Measurements from ENCODE around the gene KTN1. TPM values are rescaled to one million over a fixed set of nuclear protein-coding genes. Genes with fewer than 3 reads are reported as not detected.

The KTN1 gene
- total RNA-seq, 1 donor, result 75.0 TPM

DNA sequence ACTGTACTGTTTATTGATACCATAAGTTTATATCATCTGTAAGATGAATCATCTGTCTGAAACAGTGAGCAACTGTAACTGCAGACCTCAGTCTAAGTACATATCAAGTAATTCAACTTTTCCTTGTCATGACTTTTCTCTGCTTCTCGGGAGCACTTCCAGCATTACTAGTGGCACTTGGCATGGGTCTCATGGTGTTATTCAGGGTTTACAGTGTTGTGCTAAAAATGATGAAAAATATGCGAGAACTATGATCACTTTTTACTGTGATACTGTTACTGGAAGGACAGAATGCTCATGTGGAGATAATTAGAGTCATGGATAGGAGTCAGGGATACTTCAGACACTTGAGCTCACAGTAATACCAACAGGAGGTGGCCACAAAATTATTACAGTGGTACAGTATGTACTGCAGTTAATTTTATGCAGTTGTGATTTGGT, 8.3 kb downstream of the KTN1 start:
- Histone ChIP-seq H3K27me3 (ENCODE audit: insufficient read depth, low read length) (no peaks in the 10 kb centered on the region), H3K4me3 (ENCODE audit: low read length) (no peak overlapping the region), H3K4me1 (ENCODE audit: insufficient read depth, low read length) (peaks cover 15% of the 10 kb centered on the region), H3K9me3 (ENCODE audit: low read depth, low read length) (no peaks in the 10 kb centered on the region)

DNA sequence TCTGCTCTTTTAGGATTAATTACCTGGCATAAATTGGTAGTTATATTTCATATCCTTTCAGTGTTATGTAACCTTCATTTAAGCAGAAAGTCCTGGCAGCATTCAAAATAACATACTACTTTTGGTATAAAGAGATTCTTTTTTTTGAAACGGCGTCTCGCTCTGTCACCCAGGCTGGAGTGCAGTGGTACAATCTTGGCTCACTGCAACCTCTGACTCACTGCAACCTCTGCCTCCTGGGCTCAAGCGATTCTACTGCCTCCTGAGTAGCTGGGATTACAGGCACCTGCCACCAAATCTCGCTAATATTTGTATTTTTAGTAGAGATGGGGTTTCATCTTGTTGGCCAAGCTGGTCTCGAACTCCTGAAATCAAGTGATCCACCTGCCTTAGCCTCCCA, 9.2 kb downstream of the KTN1 start:
- H3K4me3 ChIP-seq (ENCODE audit: low read length), result no peak overlapping the region
- no peaks in the 10 kb centered on the region for H3K9me3 ChIP-seq (ENCODE audit: low read depth, low read length)
- H3K4me1 ChIP-seq (ENCODE audit: insufficient read depth, low read length), result peaks cover 10% of the 10 kb centered on the region
- H3K27me3 ChIP-seq (ENCODE audit: insufficient read depth, low read length), result no peaks in the 10 kb centered on the region

DNA sequence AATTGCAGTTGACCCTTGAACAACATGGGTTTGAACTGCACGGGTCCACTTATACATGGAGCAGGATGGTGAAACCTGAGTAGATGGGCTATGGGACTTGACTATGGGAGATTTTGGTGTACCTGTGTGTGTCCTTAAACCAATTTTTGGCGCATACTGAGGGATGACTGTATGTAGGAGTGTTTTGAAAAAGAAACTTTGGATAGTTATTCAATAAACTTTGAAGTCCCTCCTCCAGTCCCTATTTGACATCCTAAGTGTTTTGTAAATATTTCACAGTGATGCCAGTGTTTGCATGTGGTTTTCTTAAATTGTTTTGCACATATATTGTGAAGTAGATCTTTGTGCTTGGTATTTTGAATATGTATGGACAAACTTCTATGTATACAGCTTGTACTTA, 12.4 kb downstream of the KTN1 start:
- Histone ChIP-seq H3K27me3 (ENCODE audit: insufficient read depth, low read length) (no peaks in the 10 kb centered on the region), H3K4me3 (ENCODE audit: low read length) (no peak overlapping the region), H3K4me1 (ENCODE audit: insufficient read depth, low read length) (peaks cover 4% of the 10 kb centered on the region)

DNA sequence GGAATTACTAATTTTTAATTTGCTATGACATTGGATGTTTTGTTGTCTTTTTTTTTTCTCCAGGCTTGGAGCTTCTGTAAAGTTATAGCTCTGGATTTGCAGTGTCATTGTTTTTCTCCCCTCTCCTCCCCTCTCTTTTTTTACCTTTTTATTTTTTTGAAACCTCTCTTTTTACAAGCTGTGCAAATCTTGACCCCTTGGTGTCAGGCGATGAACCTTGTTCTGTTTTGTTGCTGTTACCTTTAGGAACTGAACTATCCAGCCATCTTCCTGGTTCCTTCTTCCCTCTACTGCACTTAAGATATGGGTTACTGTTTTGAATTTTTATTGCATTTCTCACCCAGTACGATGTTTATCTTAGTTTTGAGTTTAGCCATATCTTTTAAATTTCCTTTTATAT, 13.7 kb downstream of the KTN1 start:
- H3K4me1 ChIP-seq (ENCODE audit: insufficient read depth, low read length), result peaks cover 4% of the 10 kb centered on the region
- H3K9me3 ChIP-seq (ENCODE audit: low read depth, low read length), result no peaks in the 10 kb centered on the region
- H3K27me3 ChIP-seq (ENCODE audit: insufficient read depth, low read length), result no peaks in the 10 kb centered on the region
- no peak overlapping the region for H3K4me3 ChIP-seq (ENCODE audit: low read length)

More for the DNA sequence above, 12.4 kb downstream of the KTN1 start:
- no peaks in the 10 kb centered on the region for H3K9me3 ChIP-seq (ENCODE audit: low read depth, low read length)

DNA sequence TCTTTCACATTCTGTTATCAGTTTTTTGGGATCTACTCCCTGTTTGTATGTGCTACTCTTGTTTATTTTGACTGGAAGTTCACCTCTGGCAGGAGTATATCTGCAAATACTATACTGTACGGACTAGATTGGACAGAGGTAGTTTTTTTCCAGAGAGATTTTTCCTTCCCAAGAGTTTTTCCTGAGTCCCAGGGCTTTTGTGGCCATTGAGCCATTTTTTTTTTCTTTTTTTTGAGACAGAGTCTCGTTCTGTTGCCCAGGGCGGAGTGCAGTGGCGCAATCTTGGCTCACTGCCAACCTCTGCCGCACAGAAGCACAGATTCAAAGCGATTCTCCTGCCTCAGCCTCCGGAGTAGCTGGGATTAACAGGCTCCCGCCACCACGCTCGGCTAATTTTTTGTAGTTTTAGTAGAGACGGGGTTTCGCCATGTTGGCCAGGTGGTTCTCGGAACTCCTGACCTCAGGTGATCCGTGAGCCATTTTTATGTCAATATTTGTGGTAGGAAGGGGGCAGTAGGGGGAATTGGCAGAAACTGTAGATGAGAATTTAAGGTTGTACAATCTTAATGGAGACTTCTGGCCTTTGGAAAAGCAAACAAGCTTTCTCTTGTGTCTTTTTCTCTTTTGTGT, 19.4 kb downstream of the KTN1 start:
- Histone ChIP-seq H3K9me3 (ENCODE audit: low read depth, low read length) (no peaks in the 10 kb centered on the region), H3K4me1 (ENCODE audit: insufficient read depth, low read length) (peaks cover 4% of the 10 kb centered on the region), H3K27me3 (ENCODE audit: insufficient read depth, low read length) (no peaks in the 10 kb centered on the region), H3K4me3 (ENCODE audit: low read length) (no peak overlapping the region)

DNA sequence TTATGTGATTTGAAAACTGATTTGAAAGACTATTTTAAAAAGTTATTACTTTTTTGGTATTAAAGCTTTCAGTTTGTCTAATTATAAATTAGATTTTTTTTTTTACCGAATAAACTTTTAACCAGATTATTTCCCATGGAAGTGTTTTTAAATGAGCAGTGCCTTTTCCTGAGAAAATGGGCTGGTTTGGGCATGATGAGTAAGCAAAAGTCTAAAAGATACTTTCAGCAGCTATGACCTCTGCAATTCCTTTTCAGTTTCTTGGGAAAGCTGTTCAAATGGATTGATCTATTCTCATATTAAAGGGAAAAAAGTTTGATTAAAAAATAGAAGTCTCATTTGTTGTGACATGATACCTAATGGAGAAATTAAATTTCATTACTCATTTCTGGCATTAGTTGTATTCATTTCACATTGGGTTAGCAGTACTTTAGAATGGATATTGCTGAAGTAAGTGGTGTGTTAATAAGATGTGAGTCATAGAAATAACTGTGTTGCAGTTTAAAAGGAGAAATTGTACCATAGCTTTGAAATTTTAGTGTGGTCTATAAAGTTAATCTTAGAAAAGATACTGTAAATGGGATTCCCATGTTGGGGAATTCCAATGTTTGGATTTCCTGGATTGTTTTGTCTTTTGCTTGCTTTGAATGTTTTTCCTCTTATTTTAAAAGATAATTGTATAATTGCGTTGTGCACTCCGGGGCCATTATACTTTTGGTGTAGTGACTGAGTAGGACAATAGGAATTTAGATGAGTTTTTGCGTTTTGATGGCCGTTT, 21.0 kb downstream of the KTN1 start:
- peaks cover 4% of the 10 kb centered on the region for H3K4me1 ChIP-seq (ENCODE audit: insufficient read depth, low read length)
- no peaks in the 10 kb centered on the region for H3K27me3 ChIP-seq (ENCODE audit: insufficient read depth, low read length)
- H3K4me3 ChIP-seq (ENCODE audit: low read length), result no peak overlapping the region
- H3K9me3 ChIP-seq (ENCODE audit: low read depth, low read length), result no peaks in the 10 kb centered on the region

DNA sequence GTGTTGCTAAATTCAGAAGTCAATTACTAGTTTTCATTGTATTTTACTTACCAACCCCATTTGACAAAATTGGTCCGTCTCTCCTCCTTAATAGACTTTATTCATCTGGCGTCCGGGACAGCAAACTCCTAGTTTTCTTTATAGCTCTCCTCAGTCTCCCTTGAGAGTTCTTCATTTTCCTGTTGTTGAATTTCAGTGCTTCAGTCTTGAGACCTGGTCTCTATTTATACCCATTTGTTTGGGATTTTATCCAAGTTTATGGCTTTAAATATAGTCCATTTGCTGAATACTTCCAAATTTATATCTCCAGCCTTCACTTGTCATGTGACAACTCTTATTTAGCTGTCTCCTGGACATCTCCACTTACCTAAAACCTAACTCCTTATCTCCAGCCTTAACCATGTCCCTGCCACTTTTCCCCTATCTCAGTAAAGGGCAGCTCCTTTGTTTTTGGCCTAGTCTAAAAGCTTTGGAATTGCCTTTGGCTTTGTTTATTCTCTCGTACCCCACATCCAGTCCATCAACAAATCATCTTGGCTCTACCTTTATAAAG, 23.5 kb downstream of the KTN1 start:
- Histone ChIP-seq H3K4me3 (ENCODE audit: low read length) (no peak overlapping the region), H3K27me3 (ENCODE audit: insufficient read depth, low read length) (no peaks in the 10 kb centered on the region), H3K4me1 (ENCODE audit: insufficient read depth, low read length) (peaks cover 4% of the 10 kb centered on the region), H3K9me3 (ENCODE audit: low read depth, low read length) (no peaks in the 10 kb centered on the region)

DNA sequence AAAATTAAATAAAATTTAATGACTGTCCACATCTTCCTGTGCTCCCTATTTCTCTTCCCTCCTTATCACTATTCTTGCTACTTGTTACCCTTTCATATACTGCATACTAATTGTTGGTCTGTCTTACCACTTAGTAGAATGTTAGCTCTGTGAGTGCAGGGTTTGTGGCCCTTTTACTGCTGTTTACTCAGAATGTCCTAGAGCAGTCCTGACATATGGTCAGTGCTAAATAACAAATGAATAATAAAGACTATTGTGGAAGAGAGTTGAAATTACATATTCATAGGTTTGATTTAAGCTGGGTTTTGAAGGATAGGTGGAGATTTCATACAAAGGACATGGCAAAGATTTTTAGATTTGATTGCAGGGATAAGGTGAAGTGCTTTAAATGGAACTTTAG, 24.5 kb downstream of the KTN1 start:
- no peaks in the 10 kb centered on the region for H3K4me1 ChIP-seq (ENCODE audit: insufficient read depth, low read length)
- no peaks in the 10 kb centered on the region for H3K27me3 ChIP-seq (ENCODE audit: insufficient read depth, low read length)
- H3K4me3 ChIP-seq (ENCODE audit: low read length), result no peak overlapping the region
- no peaks in the 10 kb centered on the region for H3K9me3 ChIP-seq (ENCODE audit: low read depth, low read length)

DNA sequence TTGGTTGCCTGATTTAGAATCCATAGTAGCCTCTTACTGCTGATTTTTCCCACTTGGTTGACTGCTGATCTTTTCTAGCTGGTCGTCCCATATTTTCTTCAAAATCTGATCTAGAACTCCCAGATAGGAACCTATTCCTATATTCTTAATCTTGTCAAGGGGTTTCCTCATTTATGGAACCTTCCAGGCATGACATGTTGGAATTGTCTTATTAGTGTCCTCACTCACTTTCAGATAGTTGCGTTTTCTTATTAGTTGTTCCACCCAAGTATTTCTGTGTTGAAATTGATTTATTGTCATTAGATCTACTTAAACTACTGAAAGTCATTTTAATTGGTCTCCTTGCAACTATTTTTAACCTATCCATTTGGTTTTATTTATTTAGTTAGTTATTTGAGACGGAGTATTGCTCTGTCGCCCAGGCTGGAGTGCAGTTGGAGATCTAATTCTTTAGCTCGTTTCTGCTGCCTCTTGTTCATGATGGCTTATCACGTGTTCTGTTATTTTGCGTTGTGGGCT, 25.0 kb downstream of the KTN1 start:
- H3K4me1 ChIP-seq (ENCODE audit: insufficient read depth, low read length), result no peaks in the 10 kb centered on the region

DNA sequence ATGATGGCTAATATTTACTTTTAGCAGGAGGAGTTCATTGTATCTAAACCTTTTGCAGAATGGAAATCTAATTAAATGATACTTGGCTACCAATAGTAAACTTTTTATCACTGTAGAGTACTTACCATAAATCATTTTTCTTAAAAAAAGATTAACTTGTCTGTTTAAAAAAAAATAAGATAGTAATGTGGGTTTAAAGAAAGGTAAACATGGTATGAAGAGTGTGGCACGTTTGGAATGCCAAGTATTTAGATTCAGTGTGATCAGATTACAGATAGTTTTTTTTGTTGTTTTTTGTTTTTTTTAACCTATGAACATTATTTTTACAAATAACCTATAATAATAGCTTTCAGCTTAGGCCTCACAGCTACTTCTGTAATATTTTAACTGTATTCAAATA, 25.8 kb downstream of the KTN1 start:
- no peaks in the 10 kb centered on the region for H3K4me1 ChIP-seq (ENCODE audit: insufficient read depth, low read length)
- no peak overlapping the region for H3K4me3 ChIP-seq (ENCODE audit: low read length)
- H3K27me3 ChIP-seq (ENCODE audit: insufficient read depth, low read length), result no peaks in the 10 kb centered on the region
- H3K9me3 ChIP-seq (ENCODE audit: low read depth, low read length), result no peaks in the 10 kb centered on the region

More for the DNA sequence above, 25.0 kb downstream of the KTN1 start:
- H3K27me3 ChIP-seq (ENCODE audit: insufficient read depth, low read length), result no peaks in the 10 kb centered on the region
- H3K4me3 ChIP-seq (ENCODE audit: low read length), result no peak overlapping the region
- no peaks in the 10 kb centered on the region for H3K9me3 ChIP-seq (ENCODE audit: low read depth, low read length)

DNA sequence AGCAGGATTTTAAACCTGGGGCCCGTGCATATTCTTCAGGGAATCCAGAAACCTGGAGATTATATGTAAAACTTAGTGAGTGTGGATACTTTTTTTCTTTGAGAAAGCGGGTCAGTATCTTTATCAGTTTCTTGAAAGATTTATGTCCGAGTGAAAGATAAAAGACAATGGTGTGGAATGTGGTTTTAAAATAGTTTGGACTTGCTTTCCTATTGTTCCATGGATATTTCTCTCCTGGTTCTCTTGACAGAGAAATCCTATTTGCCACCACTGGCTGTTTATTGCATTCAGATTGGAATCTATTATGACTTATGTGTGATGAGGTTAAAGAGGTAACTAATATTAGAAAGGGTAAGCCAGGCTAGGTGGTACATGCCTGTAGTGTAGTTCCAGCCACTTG, 27.4 kb downstream of the KTN1 start:
- H3K27me3 ChIP-seq (ENCODE audit: insufficient read depth, low read length), result no peaks in the 10 kb centered on the region
- H3K4me1 ChIP-seq (ENCODE audit: insufficient read depth, low read length), result no peaks in the 10 kb centered on the region
- no peak overlapping the region for H3K4me3 ChIP-seq (ENCODE audit: low read length)
- H3K9me3 ChIP-seq (ENCODE audit: low read depth, low read length), result no peaks in the 10 kb centered on the region

DNA sequence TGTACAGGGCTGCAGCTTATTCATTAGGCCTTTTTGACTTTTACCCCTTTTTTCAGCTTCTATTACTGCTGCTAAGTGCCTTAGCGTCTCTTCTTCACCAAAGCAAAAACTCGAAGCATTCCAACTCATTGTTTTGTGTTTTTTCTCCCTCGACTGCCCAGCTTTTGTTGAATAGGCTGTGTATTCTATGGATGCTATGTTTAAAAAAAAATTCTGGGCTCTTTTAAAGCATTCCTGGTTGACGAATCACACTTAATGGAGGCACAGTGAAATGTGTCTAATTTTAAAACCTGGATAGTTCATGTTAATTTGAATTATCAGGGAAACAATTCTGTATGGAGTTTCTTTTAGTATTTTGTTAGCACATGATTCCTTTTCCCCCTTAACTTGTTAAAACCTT, 29.7 kb downstream of the KTN1 start:
- Histone ChIP-seq H3K9me3 (ENCODE audit: low read depth, low read length) (no peaks in the 10 kb centered on the region), H3K27me3 (ENCODE audit: insufficient read depth, low read length) (no peaks in the 10 kb centered on the region), H3K4me1 (ENCODE audit: insufficient read depth, low read length) (peaks cover 3% of the 10 kb centered on the region), H3K4me3 (ENCODE audit: low read length) (no peak overlapping the region)

DNA sequence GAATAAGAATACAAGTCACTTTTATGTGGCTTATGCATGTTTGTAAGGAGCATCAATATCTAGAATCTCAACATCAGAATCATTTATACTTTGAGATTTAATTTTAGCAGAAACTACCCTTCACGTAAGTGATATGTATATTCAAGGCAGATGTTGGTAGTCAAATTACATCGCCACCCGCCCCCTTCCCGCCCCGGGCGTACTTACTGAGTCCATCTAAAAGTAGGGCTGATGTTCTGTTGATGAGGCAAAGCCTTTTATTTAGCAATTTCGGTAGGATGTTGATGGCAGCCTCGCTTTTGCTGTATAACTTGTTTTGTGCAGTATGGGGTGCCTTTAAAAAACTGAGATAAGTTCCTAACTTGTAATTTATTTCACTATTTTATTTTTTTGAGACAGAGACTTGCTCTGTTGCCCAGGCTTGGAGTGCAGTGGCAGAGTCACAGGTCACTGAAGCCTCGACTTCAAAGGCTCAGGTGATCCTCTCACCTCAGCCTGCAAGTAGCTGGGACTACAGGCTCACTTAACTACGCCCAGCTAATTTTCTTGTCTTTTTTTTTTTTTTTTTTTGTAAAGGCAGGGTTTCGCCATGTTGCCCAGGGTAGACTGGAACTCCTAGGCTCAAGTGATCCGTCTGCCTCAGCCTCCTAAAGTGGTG, 30.8 kb downstream of the KTN1 start:
- H3K9me3 ChIP-seq (ENCODE audit: low read depth, low read length), result no peaks in the 10 kb centered on the region
- no peak overlapping the region for H3K4me3 ChIP-seq (ENCODE audit: low read length)
- no peaks in the 10 kb centered on the region for H3K27me3 ChIP-seq (ENCODE audit: insufficient read depth, low read length)
- peaks cover 3% of the 10 kb centered on the region for H3K4me1 ChIP-seq (ENCODE audit: insufficient read depth, low read length)

DNA sequence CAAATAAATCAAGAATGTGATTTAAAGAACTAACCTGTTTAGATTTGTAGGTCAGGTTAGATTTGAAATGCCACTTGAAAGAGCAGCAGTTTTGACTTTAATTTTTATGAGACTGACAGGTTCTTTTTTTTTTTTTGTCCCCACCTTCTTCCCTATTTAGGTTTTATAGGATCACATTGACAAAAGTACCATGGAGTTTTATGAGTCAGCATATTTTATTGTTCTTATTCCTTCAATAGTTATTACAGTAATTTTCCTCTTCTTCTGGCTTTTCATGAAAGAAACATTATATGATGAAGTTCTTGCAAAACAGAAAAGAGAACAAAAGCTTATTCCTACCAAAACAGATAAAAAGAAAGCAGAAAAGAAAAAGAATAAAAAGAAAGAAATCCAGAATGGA, 31.9 kb downstream of the KTN1 start:
- no peaks in the 10 kb centered on the region for H3K27me3 ChIP-seq (ENCODE audit: insufficient read depth, low read length)
- H3K4me3 ChIP-seq (ENCODE audit: low read length), result no peak overlapping the region
- H3K9me3 ChIP-seq (ENCODE audit: low read depth, low read length), result no peaks in the 10 kb centered on the region
- H3K4me1 ChIP-seq (ENCODE audit: insufficient read depth, low read length), result peaks cover 3% of the 10 kb centered on the region

DNA sequence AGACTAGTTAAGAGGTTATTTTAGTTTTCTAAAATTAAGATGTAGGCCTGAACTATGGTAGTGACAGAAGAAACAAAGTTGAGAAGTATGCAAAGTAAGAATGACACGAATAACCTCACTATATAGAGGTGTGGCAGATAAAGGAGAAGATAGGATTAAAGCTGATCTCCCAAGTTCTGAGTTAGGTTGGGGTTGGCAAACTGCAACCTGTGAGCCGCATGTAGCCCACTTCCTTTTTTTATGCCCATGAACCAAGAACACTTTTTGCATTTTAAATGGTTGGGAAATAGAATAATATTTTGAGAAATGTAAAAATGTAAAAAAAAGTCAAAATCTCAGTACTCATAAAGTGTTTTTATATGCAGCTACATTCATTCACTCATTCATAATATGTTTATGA, 34.3 kb downstream of the KTN1 start:
- Histone ChIP-seq H3K27me3 (ENCODE audit: insufficient read depth, low read length) (no peaks in the 10 kb centered on the region), H3K4me3 (ENCODE audit: low read length) (no peak overlapping the region), H3K4me1 (ENCODE audit: insufficient read depth, low read length) (peaks cover 3% of the 10 kb centered on the region), H3K9me3 (ENCODE audit: low read depth, low read length) (no peaks in the 10 kb centered on the region)
